HG03457 (cell line): ENCODE results near the gene MAN1C1.
"Not testable (repeated sequence)": the region's sequence is repeated elsewhere in the genome, so short reads cannot be mapped to it uniquely, and the experiment has no call there.

Experiments used
- ATAC-seq: cut with Tn5 transposase; IDR thresholded peaks from one replicate; pipeline ENCODE4 v1.9.1; 2021; ENCODE audit warnings: moderate number of reproducible peaks; ENCODE audit not compliant: unreplicated experiment

The MAN1C1 gene

GRCh38 chr1:25732821-25733220, 116.2 kb downstream of the MAN1C1 start:
- ATAC-seq: no peak

GRCh38 chr1:25733271-25733670, 116.7 kb downstream of the MAN1C1 start:
- ATAC-seq: no peak

- ATAC-seq: not testable (repeated sequence)
Measured at GRCh38 chr1:25734991-25735390, 118.4 kb downstream of the MAN1C1 start.

- no peak for ATAC-seq
Measured at GRCh38 chr1:25735956-25736529, 119.5 kb downstream of the MAN1C1 start.

DNA sequence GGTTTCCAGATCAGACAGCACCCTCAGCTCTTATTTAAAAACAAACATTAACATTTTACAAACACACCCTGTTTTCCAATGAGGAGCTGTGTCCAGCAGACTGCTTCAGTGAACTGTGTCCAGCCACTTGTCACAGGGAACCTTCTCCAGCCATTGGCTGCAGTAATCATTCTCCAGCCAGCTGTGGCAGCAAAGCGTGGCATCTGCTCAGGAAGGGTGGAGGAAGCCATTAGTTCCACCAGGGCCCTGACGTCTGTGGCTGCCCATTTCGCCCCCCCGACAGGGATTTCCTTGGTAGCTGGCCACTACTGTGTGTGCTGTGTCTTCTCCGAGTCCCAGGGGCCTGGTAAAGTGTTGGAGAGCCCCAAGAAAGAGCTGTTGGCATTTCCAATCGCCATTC, 120.5 kb downstream of the MAN1C1 start:
- no peak for ATAC-seq

DNA sequence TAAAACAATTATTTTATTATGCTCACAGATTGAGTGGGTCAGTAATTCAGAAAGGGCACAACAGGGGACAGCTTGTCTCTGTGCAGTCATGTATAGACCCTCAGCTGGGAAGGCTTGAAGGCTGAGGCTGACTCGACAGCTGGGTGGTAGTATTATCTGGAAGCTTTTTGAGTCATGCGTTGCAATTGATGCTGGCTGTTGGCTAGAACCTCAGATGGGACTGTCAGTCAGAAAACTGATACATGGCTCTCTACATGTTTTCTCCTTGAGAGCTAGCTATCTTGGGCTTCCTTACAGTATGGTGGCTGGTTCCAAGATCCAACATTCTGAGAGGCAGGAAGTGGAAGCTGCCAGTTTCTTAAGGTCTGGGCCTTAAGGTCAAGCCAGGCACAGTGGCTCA, 121.9 kb downstream of the MAN1C1 start:
- no peak for ATAC-seq

DNA sequence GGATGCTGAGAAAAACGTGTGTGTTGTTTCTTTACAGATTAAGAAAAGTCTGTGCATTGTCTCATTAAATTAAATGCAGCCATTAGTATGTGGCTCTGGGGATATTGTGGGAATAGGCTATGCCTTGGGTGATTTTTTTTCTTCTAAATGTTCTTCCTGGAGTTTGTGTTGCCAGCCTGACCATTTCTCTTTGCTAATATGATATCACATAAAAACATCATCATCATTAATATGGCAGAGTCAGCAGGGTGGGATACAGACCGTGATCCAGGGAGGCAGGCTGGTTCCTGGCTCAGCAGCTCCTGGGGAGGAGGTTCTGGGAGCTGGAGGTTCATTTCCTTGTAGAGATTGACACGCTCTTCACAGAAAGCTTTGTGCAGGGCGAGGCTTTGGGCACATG, 122.8 kb downstream of the MAN1C1 start:
- ATAC-seq: no peak

DNA sequence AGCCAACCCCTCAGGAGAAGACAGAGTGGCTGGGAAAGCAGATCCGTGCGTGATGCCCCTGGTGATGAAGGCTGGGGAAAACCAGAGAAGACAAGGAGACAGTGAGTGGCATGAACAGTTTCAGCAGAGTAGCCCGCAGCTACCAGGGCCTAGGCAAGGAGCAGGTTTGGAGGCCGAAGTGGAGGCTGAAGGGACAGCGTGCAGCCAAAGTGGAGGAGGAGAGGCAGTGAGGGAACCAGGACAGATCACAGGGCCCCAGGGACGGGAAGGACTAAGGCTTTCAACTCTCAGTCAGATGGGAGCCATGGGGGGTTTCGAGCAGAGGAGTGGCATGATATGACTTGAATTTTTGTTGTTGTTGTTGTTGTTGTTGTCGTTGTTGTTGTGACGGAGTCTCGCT, 123.5 kb downstream of the MAN1C1 start:
- no peak for ATAC-seq

GRCh38 chr1:25742316-25742715, 125.7 kb downstream of the MAN1C1 start:
- no peak for ATAC-seq

DNA sequence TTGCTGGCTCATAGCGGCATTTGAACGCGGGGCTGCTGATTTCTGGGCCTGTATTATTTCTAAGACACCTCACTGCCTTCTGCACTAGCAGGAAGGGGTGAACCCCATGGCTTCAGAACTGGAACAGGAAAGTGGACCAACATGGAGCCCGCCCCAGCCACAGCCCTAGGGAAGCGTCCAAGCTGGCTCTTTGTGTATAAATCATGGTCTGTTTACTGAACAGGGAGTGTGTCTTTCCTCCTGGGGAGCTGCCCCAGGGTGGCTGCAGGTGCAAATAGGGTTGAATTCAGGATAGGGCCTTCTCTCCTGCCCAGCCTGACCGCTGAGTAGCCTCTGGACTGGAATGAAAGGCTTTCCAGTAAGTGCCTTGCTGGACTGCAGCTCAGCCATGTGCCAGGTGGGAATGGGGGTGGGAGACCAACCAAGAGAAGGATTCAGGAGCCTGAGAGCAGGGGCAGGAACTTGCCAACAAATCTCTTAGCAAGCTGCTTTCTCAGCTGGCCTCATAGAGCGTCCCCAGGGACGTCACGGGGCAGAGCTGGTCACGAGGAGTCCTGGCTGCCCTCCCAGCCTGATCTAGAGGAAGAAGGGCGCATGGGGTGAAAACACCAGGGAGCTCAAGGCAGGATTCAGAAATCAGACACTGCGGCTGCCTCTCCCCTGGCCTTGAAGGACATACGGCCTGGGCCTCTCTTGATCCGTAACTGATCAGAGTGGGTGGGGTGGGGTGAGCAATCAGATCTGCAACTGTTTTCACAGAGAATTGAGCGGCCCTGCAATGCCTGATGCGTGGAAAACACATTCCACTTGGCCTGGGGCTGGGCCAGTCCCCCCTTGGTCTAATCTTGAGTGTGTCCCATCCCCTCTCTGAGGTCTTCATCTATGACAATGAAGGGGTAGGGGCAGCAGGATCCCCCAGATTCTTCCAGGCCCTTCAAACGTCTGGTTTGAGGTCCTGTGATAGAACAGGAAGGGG, 126.9 kb downstream of the MAN1C1 start:
- no peak for ATAC-seq

GRCh38 chr1:25744140-25744581, 127.6 kb downstream of the MAN1C1 start:
- ATAC-seq: no peak

GRCh38 chr1:25744636-25745425, 128.2 kb downstream of the MAN1C1 start:
- ATAC-seq: no peak

- no peak for ATAC-seq
Measured at GRCh38 chr1:25746299-25747045, 129.9 kb downstream of the MAN1C1 start.

GRCh38 chr1:25747046-25747719, 130.6 kb downstream of the MAN1C1 start:
- no peak for ATAC-seq

- ATAC-seq: no peak
Measured at GRCh38 chr1:25748531-25749205, 132.1 kb downstream of the MAN1C1 start.

DNA sequence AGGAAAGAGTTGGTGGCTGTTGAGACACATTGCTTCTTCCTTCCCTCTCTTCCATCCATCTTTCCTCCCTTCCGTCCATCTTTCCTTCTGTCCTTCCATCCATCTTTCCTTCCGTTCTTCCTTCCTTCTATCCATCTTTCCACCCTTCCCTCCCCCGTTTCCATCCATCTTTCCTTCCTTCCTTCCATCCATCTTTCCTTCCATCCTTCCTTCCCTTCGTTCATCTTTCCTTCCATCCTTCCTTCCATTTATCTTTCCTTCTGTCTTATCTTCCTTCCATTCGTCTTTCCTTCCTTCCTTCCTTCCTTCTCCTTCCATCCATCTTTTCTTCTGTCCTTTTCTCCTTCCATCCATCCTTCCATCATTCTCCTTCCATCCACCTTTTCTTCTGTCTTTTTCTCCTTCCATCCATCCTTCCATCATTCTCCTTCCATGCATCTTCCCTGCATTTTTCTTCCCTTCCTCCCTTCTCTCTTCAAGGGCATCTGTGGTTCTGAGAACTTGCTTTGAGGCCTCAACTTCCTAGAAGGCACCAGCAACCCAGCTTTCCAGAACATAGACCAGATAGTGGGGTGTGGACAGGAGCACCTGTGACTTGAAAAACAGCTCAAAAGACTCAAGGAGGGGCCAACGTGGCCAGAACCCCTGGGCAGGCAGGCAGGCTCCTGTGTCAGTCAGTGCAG, 134.5 kb downstream of the MAN1C1 start:
- ATAC-seq: no peak

DNA sequence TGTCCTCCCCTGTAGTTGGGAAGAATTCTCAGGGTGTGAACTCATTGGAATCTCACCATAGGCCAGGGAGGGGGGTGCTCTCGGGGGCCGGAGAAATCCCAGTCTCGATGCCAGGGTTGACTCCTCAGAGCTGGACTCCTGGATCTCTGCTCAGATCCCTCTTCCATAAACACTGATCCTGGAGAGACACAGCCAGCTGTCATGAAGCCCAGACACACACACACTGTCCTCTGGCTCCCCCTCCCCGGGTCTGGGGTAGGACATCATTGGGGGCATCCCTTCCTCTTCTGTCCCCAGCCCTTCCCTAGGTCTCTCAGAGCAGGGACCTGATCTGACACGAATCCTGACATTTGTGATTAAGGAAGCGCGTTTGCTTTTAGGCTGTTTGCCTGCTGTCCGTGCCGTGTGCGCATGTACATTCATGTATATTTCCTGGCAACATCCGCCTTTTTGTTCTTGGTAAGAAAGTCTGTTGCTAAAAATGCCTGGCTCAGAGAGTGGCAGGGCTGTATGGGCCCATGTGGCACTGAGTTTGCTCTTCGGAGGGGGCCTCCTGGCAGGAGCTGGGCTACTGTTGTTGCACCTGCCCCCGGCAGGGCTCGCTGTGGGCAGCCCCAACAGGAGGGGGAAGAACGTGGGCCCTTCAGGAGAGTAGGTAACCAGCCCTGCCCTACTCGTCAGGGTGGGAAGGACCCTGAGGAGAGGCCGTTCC, 138.0 kb downstream of the MAN1C1 start:
- no peak for ATAC-seq

- no peak for ATAC-seq
Measured at GRCh38 chr1:25755475-25756125, 139.0 kb downstream of the MAN1C1 start.
